GM12878 (cell line): ENCODE measurements around the gene AXDND1. TPM values are rescaled to one million over a fixed set of nuclear protein-coding genes. Genes with fewer than 3 reads are reported as not detected.

Experiments
- ATAC-seq: fragments of 200-7000 bp; cut with Tn5 transposase; 3 replicates; pipeline ENCODE4 v1.9.1; 2020; ENCODE audit warnings: mild to moderate bottlenecking, moderate library complexity
- Bru-seq: library from RNA; stranded (reverse); fragments of 400-500 nt; gene quantifications from one replicate; lab custom pipeline; 2021; lab: Mats Ljungman, UMichigan
- BruChase-seq, 2 experiments: library from RNA; stranded (reverse); fragments of 400-500 nt; gene quantifications; one replicate each; lab custom pipeline; 2021; lab: Mats Ljungman, UMichigan
- BruUV-seq: library from RNA; stranded (reverse); fragments of 400-500 nt; replicated peaks from 2 replicates; lab custom pipeline; 2021; lab: Mats Ljungman, UMichigan
- CTCF ChIA-PET: fragments of 300-600 bp; sonication (Branson Sonifier 250); formaldehyde crosslinking; extraction: SDS; loops from one replicate; lab custom pipeline; 2021; ENCODE audit warnings: inconsistent platforms; lab: Yijun Ruan, JAX
- POLR2A ChIA-PET: fragments of 350-600 bp; formaldehyde crosslinking; extraction: SDS; loops from one replicate; lab custom pipeline; 2021; ENCODE audit warnings: inconsistent platforms; lab: Charles Lee
- RAD21 ChIA-PET: fragments of 300-600 bp; sonication (Branson Sonifier 250); formaldehyde crosslinking; loops from one replicate; lab custom pipeline; 2023; ENCODE audit warnings: antibody characterized with exemption; ENCODE audit not compliant: unreplicated experiment; lab: Charles Lee
- SMC1A ChIA-PET: fragments of 300-600 bp; sonication (Branson Sonifier 250); formaldehyde crosslinking; loops from one replicate; lab custom pipeline; 2023; ENCODE audit not compliant: unreplicated experiment, uncharacterized antibody; lab: Charles Lee
- DNase-seq: peaks from one replicate; pipeline ENCODE4 v3.0.0-alpha.2; 2011; ENCODE audit warnings: low read depth, low spot score
- FAIRE-seq: peaks from 3 replicates; lab custom pipeline; 2011; peaks lifted over from hg19 to GRCh38; lab: Jason Lieb, UNC
- H2AFZ ChIP-seq: 2 replicates; pipeline ENCODE4 v1.6.0; 2011; ENCODE audit warnings: low read depth, low read length, control low read depth; ENCODE audit not compliant: control insufficient read depth
- H3K27ac ChIP-seq: 2 replicates; pipeline ENCODE4 v1.5.1; 2011; ENCODE audit warnings: control low read depth; ENCODE audit not compliant: control insufficient read depth, insufficient read depth
- H3K27me3 ChIP-seq, 2 experiments: replicated peaks in 1 of 2; 2 replicates each; pipeline versions ENCODE4 v1.6.0 to v1.6.1; 2011; ENCODE audit warnings: low read length in 1 of 2; ENCODE audit not compliant: control insufficient read depth in 2 of 2, insufficient read depth in 2 of 2
- H3K36me3 ChIP-seq, 2 experiments: 2 replicates each; pipeline ENCODE4 v1.5.1; 2011; ENCODE audit warnings: low read length in 1 of 2; ENCODE audit not compliant: control insufficient read depth in 2 of 2, insufficient read depth in 2 of 2
- H3K4me1 ChIP-seq: 2 replicates; pipeline ENCODE4 v1.6.1; 2011; ENCODE audit warnings: mild to moderate bottlenecking, low read length, moderate library complexity, mixed read lengths; ENCODE audit not compliant: control insufficient read depth, insufficient read depth
- H3K4me2 ChIP-seq: 2 replicates; pipeline ENCODE4 v1.6.0; 2011; ENCODE audit warnings: control low read depth; ENCODE audit not compliant: control insufficient read depth, insufficient read depth
- H3K4me3 ChIP-seq: fragments of 200-600 bp; sonication (generic); 2 replicates; pipeline ENCODE4 v1.5.1; 2016
- H3K79me2 ChIP-seq: 2 replicates; pipeline ENCODE4 v1.6.0; 2011; ENCODE audit warnings: low read length; ENCODE audit not compliant: control insufficient read depth, insufficient read depth
- H3K9ac ChIP-seq: 2 replicates; pipeline ENCODE4 v1.8.0; 2011; ENCODE audit warnings: low read length, control low read depth, mixed read lengths; ENCODE audit not compliant: control insufficient read depth, insufficient read depth
- H3K9me3 ChIP-seq: replicated peaks from 3 replicates; pipeline ENCODE4 v1.5.1; 2011; ENCODE audit warnings: mild to moderate bottlenecking, low read length; ENCODE audit not compliant: control insufficient read depth, insufficient read depth
- H4K20me1 ChIP-seq: 2 replicates; pipeline ENCODE4 v1.6.0; 2011; ENCODE audit not compliant: control insufficient read depth, insufficient read depth
- ATF7 ChIP-seq: fragments of 450-650 bp; IDR thresholded peaks from 2 replicates; pipeline ENCODE4 v1.6.1; 2016; ENCODE audit warnings: low read depth, mild to moderate bottlenecking
- CHD4 ChIP-seq: fragments of 200-600 bp; sonication (generic); IDR thresholded peaks from 2 replicates; pipeline ENCODE4 v1.6.1; 2016; ENCODE audit warnings: mild to moderate bottlenecking
- DPF2 ChIP-seq: fragments of 450-650 bp; IDR thresholded peaks from 2 replicates; pipeline ENCODE4 v1.6.1; 2017; ENCODE audit warnings: mild to moderate bottlenecking
- EGR1 ChIP-seq, 2 experiments: IDR thresholded peaks; 1 replicate in 1 of 2; 2 replicates in 1 of 2; pipeline ENCODE4 v1.6.1; 2011 to 2012; ENCODE audit warnings: low read depth in 2 of 2, low read length in 2 of 2, borderline replicate concordance in 1 of 2, mild to moderate bottlenecking in 1 of 2, moderate library complexity in 1 of 2
- WGBS: methylation state at CpG from one replicate; pipeline ENCODE4 v1.1.6; 2016; ENCODE audit warnings: low lambda C conversion rate; ENCODE audit not compliant: insufficient replicate concordance, insufficient coverage; ENCODE audit errors: missing lambda C conversion rate; 5-methylcytosine and 5-hydroxymethylcytosine counted together
- in situ Hi-C: fragments of 300-500 bp; cut with MboI; formaldehyde crosslinking; loops from 9 replicates; pipeline ENCODE4 v1.14.3; 2018; ENCODE audit warnings: mixed read lengths
- intact Hi-C: fragments of 100-400 bp; cut with micrococcal nuclease; formaldehyde crosslinking; loops from one replicate; pipeline ENCODE4 v1.14.2; 2022; ENCODE audit not compliant: unreplicated experiment
- long read RNA-seq, 2 experiments: library from polyadenylated mRNA; unstranded; transcript quantifications; one replicate each; pipeline ENCODE4 v2.0.0, GENCODE V29; 2019 to 2020
- polyA minus RNA-seq, 3 experiments: library from RNA; depleted of rRNA, polyadenylated mRNA; stranded (reverse); fragments of >200 nt; gene quantifications; 2 replicates each; pipeline ENCODE4 v1.2.3, GENCODE V29; 2011
- polyA plus RNA-seq, 11 experiments: library from polyadenylated mRNA; depleted of rRNA in 4 of 11; unstranded in 6 of 11; stranded (reverse) in 5 of 11; fragments of >200 nt; fragmentation: Nextera tagmentation in 4 of 11; fragmentation: Illumina TruSeq in 1 of 11; extraction: Ambion mirVana in 4 of 11; extraction: Trizol in 1 of 11; gene quantifications; 1 replicate in 1 of 11; 2 replicates in 10 of 11; pipeline versions ENCODE4 v1.2.1 to v1.2.3, GENCODE V29; 2011 to 2016; ENCODE audit warnings: inconsistent platforms in 2 of 11, missing spikeins in 2 of 11, low read depth in 1 of 11
- total RNA-seq, 4 experiments: library from RNA; depleted of rRNA in 3 of 4; stranded (reverse); fragments of >200 nt in 3 of 4; fragmentation: Illumina TruSeq in 1 of 4; extraction: Trizol in 1 of 4; gene quantifications; 2 replicates each; pipeline versions ENCODE4 v1.2.1 to v1.2.3, GENCODE V29; 2013 to 2021
- TF ChIP-seq, protein P1 (sequence below): fragments of 450-650 bp; IDR thresholded peaks from 2 replicates; pipeline ENCODE4 v1.6.1; 2017; ENCODE audit warnings: mild to moderate bottlenecking, moderate library complexity

The AXDND1 gene, protein sequence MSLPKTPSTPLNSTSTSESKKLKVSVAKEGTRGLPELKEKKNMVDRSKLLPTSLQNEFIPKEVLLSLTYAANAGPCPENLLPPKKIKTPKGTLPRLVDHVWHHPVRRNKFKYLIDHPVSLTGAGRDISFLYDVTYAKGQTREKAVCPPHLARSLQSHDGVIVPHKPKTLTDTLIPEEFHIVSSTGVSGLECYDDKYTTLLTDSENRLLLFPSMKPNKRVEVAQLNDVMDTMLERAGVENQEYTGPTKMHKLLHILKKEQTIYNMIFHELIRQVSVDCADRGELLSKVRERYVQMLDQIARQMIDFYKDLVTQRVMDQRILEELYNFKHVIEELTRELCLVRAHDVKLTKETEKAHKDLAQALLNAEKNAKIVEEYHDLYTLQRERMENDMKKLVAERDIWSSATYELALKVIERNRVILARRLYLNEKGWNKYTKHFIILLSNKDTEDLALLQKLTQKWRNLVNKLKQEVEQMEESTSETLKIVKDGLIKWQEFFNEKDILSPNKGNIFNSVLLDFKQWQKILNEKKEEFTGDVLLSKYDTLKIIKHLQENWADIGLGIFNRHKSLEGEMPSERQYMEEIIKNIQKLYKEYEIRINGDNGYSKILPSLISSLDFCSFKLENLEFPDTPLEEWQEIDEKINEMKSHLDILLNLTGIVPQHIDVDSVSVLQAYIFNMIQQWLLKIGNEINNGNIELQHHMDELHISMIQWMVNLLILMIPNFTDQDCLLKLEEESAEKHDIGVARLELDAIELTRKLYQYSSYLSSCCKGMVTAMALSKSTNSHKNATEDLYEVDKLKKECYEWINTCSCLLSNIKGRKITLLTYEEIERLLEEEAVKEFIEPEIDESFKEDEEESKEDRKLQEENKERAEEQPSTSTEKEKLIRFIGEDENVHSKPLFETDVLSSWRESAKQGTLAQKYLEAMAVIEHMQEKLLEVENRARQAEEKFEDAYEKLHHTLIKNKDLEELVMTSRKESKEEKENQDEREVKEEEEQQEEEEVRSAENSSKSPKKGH
- total RNA-seq (2013; cell fraction: nucleolus; rRNA removed), result 1.2 and 1.7 TPM in 2 replicates
- total RNA-seq (2014; rRNA removed) (0.34 and 0.54 TPM in 2 replicates), total RNA-seq (2014; rRNA removed; fragmentation: Illumina TruSeq; extraction: Trizol) (0.54 and 0.83 TPM in 2 replicates), total RNA-seq (2021) (0.40 and 0.49 TPM in 2 replicates), polyA plus RNA-seq (2011; rRNA removed) (0.35 and 0.76 TPM in 2 replicates), polyA plus RNA-seq (2014; fragmentation: Illumina TruSeq; extraction: Trizol) (0.12 TPM in 1 of 2 replicates, not detected in the other), polyA plus RNA-seq (2014; fragmentation: Nextera tagmentation; extraction: Ambion mirVana) (under 1 TPM; 0.16 to 0.27 TPM), polyA plus RNA-seq (2014; rRNA removed) (0.18 and 0.59 TPM in 2 replicates), polyA plus RNA-seq (2016; fragmentation: Nextera tagmentation; extraction: Ambion mirVana) (under 1 TPM; 0.78 to 0.84 TPM), polyA minus RNA-seq (2011; rRNA and poly(A)+ RNA removed) (0.52 and 0.59 TPM in 2 replicates), Bru-seq, nascent RNA (percentile 23 among the genes with signal in this experiment), BruChase-seq, experiment 1, labeled RNA remaining after a 6-hour chase (percentile 27 among the genes with signal in this experiment), BruChase-seq, experiment 2, labeled RNA remaining after a 2-hour chase (percentile 34 among the genes with signal in this experiment)
- polyA plus RNA-seq (2011; ENCODE audit: low read depth), result not detected
- polyA plus RNA-seq (2011; cell fraction: cytosol; rRNA removed), result 0.30 and 0.31 TPM in 2 replicates
- 0.57 and 0.63 TPM in 2 replicates for polyA plus RNA-seq (2011; cell fraction: nucleus; rRNA removed)
- 0.08 TPM in 1 of 2 replicates, not detected in the other for polyA plus RNA-seq (2012)
- not detected in 2 replicates for polyA minus RNA-seq (2011; cell fraction: cytosol; rRNA and poly(A)+ RNA removed)
- 0.24 and 1.7 TPM in 2 replicates for polyA minus RNA-seq (2011; cell fraction: nucleus; rRNA and poly(A)+ RNA removed)
- long read RNA-seq, experiment 1, partial matches to known transcripts, result 0 of 1 reads
- long read RNA-seq, experiment 1, other reads (novel, unspliced or antisense), result 1 of 1 reads
- long read RNA-seq, experiment 2, partial matches to known transcripts, result 0 of 6 reads
- long read RNA-seq, experiment 2, other reads (novel, unspliced or antisense), result 6 of 6 reads

DNA sequence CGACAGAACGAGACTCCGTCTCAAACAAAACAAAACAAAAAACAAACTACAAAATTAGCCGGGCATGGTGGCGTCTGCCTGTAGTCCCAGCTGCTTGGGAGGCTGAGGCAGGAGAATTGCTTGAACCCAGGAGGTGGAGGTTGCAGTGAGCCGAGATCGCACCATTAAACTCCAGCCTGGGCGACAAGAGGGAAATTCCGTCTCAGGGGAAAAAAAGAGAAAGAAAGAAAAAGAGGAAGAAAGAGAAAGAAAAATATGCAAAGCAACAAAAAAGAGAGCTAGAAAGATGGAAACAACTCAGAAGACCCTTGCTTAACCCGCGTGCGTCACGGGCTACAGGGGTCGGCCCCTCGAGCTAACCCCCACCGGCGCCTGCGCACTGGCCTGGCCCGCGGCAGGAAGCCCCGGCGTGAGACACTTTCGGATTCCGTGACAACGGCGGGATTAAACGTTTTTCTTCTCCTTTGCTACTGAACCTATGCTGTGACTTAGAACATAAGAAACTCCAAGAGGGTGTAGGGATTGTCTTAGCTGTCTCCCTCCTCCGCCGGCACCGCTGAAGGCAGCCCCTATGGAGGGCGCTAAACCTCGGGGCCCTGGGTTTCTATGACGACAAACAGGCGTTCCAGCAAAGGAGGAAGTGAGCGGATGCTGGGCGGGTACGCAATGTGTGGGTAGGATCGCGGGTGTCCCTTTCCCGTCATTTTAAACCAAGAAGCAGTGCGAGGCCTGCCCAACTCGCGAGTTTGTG is at the start of gene AXDND1:
AXDND1 (plus strand) TSS at position 630 of the 751 bp plus-strand sequence. CDS start 539 bp downstream, outside the sequence.
- Histone ChIP-seq H3K4me3 (peak within 1 kb of the TSS; percentile 79), H3K4me2 (peak within 1 kb of the TSS; percentile 86), H3K9me3 (no peaks in the 10 kb centered on the region), H3K4me1 (no peaks in the 10 kb centered on the region; the same call in 1 of the 2 replicates), H2AFZ (peak within 1 kb of the TSS; percentile 100), H3K27me3 (0 out of 4 replicates have a peak, but pooled peaks cover 0 to 2% of the 10 kb centered on the region in 2 experiments), H3K36me3 (no peaks in the 10 kb centered on the region), H3K79me2 (no peaks in the 10 kb centered on the region), H3K27ac (peak within 1 kb of the TSS; percentile 97), H4K20me1 (no peaks in the 10 kb centered on the region), H3K9ac (peak within 1 kb of the TSS; percentile 91)
- ATAC-seq (peak; percentile 96), DNase-seq (peak; percentile 70), FAIRE-seq (peak; percentile 69)
- intact Hi-C loops, result loop anchor here (1.0 to 5.0 kb wide), 5 partner anchors 72 to 823 kb away; partner anchors contain the start of genes FAM20B, SOAT1 and TOR3A
- BruUV-seq, result TSS peak; percentile 99
- ChIA-PET CTCF (interaction anchor here (0.6 to 7.6 kb wide), 14 partner anchors 9 to 479 kb away, joined by 3 to 87 read pairs (median 3); partner anchors contain the start of genes SOAT1 and TOR3A), POLR2A (interaction anchor here (0.6 to 1.2 kb wide), 6 partner anchors 40 to 285 kb away, joined by 3 to 8 read pairs (median 4); partner anchors contain the start of gene SOAT1), SMC1A (interaction anchor here (0.8 to 2.0 kb wide), 11 partner anchors 11 to 360 kb away, joined by 3 to 12 read pairs (median 4); partner anchors contain the start of gene TOR3A), RAD21 (interaction anchor here (1.4 to 2.4 kb wide), 2 partner anchors 71 to 282 kb away, joined by 4 to 18 read pairs; partner anchors contain the start of gene SOAT1)
- in situ Hi-C loops, result loop anchor here (5.0 to 25.0 kb wide), 4 partner anchors 243 to 833 kb away; partner anchors contain the start of gene TOR3A
- under 1% methylated on average over 43 of the region's 43 CpGs for WGBS
- 0 out of 3 replicates have a peak, but pooled peaks of 1 of the 2 experiments have one; percentile 39 for TF ChIP-seq EGR1 (IDR thresholded peaks at IDR 0.05; ENCODE audit: borderline replicate concordance in 1 of 2, low read depth in 2 of 2, low read length in 2 of 2)
- TF ChIP-seq DPF2, result 0 out of 2 replicates have a peak, but pooled peaks have one; percentile 38
- peak; percentile 78 for TF ChIP-seq ATF7
- TF ChIP-seq, protein P1, sequence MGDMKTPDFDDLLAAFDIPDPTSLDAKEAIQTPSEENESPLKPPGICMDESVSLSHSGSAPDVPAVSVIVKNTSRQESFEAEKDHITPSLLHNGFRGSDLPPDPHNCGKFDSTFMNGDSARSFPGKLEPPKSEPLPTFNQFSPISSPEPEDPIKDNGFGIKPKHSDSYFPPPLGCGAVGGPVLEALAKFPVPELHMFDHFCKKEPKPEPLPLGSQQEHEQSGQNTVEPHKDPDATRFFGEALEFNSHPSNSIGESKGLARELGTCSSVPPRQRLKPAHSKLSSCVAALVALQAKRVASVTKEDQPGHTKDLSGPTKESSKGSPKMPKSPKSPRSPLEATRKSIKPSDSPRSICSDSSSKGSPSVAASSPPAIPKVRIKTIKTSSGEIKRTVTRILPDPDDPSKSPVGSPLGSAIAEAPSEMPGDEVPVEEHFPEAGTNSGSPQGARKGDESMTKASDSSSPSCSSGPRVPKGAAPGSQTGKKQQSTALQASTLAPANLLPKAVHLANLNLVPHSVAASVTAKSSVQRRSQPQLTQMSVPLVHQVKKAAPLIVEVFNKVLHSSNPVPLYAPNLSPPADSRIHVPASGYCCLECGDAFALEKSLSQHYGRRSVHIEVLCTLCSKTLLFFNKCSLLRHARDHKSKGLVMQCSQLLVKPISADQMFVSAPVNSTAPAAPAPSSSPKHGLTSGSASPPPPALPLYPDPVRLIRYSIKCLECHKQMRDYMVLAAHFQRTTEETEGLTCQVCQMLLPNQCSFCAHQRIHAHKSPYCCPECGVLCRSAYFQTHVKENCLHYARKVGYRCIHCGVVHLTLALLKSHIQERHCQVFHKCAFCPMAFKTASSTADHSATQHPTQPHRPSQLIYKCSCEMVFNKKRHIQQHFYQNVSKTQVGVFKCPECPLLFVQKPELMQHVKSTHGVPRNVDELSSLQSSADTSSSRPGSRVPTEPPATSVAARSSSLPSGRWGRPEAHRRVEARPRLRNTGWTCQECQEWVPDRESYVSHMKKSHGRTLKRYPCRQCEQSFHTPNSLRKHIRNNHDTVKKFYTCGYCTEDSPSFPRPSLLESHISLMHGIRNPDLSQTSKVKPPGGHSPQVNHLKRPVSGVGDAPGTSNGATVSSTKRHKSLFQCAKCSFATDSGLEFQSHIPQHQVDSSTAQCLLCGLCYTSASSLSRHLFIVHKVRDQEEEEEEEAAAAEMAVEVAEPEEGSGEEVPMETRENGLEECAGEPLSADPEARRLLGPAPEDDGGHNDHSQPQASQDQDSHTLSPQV, result peak; percentile 77; the same call in 1 of the 2 replicates
- TF ChIP-seq CHD4, result no peak
